HK-2 (cell line): Measurements from ENCODE around the gene RNF150.

Experiments
- DNase-seq: peaks from one replicate; pipeline ENCODE4 v3.0.0-alpha.2; 2018; ENCODE audit not compliant: unreplicated experiment

RNF150 gene

DNA sequence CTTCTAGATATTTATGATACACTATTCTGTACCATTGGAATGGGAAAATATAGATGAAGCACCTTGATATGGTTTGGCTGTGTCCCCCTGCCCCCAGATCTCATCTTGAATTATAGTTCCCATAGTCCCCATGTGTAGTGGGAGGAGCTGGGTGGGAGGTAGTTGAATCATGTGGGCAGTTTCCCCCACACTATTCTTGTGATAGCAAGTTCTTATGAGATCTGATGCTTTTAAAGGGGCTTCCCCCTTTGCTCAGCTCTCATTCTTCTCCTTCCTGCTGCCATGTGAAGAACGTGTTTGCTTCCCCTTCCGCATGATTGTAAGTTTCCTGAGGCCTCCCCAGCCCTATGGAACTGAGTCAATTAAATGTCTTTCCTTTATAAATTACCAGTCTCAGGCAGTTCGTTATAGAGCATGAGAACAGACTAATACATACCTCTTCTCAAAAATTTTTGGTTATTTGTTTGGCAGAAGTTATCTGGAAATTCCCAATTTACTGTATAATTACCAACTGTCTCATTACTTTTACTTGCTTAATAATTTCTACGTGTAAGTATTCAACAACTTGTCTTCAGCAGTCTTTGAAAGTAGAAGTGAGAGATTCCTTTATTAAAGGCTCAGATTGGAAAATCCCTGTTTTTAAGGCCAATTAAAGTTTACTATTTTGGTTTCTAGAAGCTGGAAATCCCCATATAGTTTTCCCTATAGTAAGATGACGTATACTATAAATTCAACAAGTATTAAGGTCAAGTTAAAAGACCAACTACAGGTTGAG lies 152.7 kb downstream of the RNF150 start:
- DNase-seq, result no peak

DNA sequence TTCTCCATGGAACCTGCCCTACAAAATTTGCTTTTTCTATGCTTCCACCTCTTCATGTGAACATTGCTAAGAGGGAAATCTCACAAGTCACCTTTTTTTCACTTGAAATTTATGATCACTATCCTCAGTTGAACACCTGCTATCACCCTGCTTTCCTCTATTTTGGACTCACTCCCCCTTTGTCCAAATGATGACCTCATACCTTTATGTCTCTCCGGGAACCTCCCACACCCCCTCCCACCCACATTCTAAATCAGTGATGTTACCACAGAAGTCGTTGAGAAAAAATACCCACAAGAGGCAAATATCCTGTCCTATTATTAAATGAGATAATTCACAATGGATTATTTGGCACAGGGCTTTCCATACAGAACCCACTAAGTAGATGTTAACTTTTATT lies 156.5 kb downstream of the RNF150 start:
- no peak for DNase-seq

DNA sequence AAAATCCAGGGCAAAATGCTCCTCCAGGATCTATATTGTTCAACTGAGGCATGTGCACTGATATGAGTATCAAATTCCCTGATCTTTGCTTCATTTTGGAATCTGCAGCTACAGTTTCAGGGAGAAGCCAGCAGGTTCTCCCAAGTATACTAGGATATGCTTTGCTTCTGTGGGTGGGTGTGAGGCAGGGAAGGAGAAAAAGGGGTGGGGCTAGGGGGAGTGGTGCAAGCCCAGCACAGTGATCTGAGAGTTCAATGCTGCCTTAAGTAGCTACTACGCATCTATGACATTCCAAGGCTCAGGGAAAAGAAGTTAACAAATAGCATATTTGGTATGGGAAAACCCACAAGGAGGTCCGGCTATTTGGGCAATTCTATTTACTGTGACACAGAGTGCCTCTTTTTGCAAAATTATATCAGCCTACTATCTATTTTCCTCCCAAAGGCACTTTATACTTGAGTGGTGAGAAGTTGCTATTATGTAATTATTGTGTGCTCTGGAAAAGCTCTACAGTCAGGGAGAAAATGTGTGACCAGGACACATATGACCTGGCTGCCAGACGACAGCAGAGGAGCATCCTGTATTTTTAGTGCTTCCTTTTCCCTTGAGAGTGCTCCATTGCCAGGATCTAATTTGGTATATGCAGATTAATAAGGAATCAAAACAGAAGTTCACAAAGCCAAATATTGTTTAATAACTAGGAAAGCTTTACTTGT lies 162.0 kb downstream of the RNF150 start:
- no peak for DNase-seq

DNA sequence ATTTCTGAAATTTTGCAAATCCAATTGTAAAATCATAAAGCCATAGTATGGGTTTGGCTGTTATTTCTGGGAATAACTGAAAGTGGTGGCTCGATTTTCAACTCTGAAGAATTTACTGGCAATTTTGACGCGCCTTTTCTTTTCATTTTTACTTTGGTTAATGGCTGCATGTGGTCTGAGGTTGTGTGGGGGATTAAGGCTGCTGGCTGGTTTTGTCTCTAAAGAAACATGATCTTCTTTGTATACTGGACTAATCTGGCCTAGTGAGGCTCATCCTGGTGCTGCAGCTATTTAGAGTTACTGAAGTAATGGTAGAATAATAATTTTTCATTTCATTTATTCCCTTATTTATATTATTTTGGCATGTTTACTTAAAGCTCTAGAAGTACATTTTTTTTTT lies 164.0 kb downstream of the RNF150 start:
- no peak for DNase-seq

DNA sequence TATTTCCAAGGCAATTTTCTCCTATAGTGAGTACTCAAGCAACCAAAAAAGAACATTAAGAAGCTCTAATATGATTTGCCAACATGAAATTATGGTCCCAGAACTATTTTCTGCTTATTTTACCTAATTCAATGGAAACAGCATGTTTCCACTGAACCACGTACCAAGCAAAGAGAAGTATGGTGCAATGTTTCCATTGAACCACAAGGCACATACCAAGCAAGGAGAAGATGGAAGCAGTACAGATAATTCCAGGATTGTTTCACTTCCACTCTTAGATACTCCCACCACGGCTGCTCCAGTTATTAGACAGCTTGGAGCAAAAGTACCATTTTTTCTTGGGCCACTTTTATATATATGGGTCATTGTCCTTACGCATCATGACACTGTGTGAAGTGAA lies 164.9 kb downstream of the RNF150 start:
- DNase-seq, result no peak

DNA sequence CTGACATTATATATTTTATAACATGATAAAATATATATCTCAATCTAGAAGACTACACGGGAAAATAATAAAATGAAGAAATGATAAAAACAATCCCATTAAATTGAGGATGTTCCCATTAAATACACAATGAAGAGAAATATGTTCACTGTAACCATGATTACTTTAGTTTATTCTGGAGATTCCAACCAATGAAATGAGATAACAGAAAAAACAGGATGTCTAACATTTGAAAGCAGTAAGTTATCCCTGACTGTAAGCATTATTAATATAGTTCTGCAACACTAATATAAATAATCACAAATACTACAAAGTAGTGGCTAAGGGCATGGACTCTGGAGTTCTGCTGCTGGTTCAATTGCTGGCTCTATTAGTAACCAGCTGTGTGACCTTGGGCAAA lies 169.4 kb downstream of the RNF150 start:
- DNase-seq, result no peak

DNA sequence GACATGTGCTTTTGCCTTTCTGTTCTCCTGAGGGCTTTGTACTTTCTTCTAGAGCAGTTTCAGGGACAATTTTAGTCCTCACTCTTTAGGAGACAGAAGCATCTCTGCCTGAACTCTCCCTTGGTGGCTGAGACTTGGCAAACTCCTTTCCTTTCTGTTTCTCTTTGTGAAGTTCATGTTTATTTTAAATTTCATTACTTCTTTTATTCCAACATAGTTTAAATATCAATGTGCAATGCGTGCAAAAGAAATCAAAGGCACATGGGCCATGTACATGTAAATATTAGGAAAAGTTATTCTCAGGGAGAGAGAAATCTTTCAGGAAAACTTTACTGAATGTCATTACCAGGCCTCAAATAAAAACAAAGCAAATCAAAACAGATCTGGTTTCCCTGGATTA lies 177.6 kb downstream of the RNF150 start:
- no peak for DNase-seq

DNA sequence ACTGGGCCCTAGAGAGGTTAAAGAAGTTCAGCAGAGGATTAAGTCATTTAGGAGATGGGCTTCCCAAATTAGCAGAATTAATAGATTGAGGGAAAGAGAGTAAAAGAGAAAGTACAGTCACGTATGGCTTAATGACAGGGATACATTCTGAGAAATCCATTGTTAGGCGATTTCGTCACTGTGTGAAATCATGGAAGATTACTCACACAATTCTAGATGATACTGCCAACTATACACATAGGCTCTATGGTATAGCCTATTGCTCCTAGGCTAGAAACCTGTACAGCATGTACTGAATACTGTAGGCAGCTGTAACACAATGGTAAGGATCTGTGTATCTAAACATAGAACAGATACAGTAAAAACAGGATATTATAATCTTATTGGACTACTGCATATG lies 180.6 kb downstream of the RNF150 start:
- no peak for DNase-seq

DNA sequence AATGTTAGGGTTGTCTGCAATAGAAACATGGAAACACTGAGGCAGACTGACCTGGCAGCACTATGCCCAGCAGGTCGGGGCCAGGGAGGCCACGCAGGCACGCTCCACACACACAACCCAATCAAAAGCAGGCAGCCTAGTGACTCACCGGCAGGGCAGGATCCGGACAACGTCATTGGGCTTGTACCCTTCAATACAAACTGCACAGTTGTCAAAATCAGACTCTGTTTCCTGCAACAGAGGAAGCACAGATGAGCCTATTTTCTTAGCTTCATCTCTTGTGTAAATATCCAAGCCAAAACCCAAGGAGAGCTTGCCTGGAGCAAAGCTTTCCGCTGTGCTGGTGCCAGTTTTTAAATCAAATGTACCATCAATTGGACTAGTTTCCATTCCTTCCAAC lies 185.8 kb downstream of the RNF150 start:
- no peak for DNase-seq

DNA sequence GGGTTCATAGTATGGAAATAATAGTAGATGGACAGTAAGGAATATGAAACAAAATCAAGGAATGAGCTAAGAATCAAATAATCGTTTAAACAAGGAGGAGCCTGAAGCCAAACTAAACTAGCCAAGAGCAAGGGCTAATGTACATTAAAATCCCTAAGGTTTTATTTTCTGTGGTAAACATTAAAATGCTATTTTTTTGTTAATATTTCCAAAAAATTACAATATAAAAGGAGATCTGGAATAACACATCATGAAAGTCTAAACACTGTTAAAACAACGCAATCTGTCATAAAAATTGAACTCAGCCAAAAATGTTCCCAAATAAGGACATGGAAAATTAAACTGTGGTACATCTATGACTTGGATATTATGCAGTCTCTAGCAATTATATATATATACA lies 188.2 kb downstream of the RNF150 start:
- no peak for DNase-seq

DNA sequence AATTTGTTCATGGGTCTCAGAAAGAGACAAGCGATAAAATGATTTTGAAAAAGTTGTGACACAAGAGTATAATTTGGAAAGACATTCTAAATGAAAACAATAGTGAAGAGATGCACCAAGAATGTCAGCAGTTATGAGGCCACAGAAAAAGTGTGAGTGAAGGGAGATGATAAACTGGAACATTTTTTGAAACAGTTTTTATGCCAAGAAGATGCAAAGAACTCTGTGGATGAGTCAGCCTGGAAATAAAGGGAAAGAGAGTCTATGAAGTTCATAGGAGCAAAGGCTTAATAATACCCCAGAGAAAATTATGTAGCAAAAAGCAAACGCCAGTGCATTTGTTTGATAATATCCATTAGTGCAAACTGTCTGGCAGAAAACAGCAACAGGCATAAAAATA lies 188.7 kb downstream of the RNF150 start:
- no peak for DNase-seq

DNA sequence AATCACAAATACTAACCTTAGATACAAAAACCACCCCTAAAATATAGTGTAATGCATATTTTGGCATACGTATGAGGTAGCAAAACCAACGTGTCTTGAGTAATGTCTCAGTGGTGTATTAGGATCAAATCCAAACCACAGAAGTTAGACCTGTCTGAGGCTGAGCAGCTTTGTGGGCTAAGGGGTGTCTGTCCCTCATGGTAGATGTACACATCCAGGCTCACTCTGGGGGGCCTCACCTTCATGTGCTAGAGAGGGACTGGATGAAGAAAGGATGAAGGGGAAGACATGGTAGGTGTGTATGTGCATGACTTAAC lies 189.1 kb downstream of the RNF150 start:
- DNase-seq, result no peak

DNA sequence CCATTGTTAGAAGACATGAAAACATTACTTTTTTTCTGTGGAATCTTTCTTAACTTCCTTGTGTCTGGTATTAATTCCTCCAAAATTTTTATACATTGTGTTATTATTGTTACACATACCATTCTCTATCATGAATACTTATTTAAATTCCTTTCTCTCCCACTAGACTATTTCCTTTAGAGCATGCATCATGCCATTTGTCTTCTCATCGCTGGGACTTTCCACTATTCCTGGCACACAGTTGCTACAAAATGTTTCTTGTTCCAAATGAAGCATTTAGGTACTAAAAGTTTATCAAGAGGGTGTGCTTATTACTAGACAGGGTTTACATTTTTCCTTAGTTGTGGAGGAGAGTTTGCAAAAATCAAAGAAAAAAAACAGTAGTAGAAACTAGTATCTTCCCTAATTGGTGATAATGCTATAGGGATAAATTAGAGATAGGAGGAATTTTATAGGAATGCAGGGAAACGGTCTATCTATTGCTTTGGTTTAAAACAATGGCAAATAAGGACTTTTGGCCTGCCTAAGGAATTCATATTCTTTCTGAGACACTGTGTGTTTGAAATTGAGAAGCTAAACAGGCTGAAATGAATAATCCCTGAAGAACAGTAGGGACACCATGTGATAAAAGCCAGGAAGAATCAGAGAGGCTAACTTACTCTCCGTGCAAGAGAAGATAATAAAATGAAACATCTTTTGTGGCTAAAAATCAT lies 189.6 kb downstream of the RNF150 start:
- no peak for DNase-seq

DNA sequence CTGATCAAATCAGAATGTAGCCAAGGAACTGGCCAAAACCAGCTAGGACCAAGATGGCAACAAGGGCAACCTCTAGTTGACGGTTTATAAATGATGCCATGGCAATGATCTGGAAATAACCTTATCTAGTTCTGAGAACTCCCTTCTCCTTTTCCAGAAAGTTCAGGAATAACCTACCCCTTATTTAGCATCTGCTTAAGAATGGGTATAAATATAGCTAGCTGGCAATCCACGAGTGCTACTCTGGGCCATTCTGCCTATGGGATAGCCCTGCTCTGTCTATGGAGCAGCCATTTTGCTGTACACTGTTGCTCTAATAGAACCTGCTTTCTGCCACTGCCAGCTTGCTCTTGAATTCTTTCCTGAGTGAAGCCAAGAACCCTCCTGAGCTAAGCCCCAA lies 192.7 kb downstream of the RNF150 start:
- DNase-seq, result no peak

DNA sequence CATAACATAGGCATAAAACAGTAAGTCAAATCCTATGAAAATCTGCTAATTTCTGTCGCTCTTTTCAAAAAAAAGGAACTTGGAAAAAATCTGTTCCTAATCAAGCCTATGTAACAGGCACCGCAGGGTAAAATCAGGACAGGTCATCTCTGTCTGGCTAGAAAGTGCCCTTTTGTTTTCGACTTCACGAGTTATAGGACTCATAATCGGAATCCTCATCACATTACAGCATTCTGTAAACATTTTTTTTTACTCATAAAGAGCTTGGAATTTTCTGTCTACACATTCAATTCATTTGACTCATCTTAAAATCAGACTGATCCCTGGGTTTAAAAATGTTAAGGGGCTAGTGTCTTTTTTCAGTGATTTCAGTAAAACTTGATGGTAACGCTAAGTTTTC lies 195.4 kb downstream of the RNF150 start:
- no peak for DNase-seq

DNA sequence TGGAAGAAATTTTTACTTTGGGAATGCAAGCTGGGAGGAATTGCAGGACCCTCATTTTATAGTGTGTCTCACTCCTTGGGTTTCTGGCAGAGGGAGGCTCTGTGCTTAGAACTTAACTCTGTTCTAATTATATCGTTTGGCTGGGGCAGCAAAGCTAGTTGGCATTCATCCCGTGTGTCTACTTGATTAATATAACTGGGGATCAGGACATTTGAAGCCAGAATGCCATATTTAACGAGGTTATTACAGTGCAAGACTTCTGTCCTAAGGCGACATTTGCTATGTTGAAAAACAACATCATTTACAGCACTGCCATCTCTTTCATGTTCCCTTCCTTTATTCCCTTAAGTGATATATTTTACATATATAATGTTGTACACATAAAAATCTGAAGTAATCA lies 198.0 kb downstream of the RNF150 start:
- no peak for DNase-seq

DNA sequence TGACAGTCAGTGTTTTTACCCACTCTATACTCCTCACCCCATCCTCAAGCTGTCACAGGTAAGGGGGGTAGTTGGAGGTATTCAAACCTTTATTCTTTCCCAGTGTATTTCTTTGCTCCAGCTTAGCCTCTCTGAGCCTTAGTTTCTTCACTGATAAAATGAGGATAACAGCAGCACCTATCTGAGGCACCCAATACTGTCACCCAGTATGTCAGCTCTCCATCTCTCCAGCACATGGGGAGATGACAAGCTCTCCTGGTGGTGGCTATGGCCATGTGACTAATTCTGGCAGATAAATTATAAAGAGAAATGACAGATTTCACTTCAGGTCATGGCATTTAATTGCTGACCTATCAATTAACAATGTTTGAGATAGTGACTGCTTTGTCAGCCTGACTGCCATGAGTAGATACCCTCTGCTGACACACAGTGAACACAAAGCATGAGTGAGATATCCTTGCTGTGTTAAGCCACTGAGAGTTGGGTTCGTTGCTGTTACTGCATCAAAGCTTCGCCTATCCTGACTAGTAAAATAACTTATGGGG lies 200.7 kb downstream of the RNF150 start:
- no peak for DNase-seq

DNA sequence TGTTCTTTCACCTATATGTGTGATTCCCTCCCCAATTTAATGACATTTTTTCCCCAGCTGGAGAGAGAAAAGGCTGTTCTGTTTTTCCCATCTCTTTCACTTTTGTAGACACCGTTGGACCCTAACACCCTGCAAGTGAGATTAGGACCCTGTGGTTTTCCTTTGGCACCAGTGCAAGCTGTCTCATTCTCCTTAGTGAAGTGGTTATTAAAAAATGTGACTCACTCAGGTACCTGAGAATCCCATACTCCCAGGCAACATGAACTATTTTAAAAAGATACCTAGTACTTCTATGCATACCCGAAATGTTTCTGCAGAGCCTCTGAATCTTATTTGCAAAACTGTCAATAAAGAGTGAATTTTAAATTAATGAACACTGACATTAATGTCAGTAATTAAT lies 201.4 kb downstream of the RNF150 start:
- no peak for DNase-seq

DNA sequence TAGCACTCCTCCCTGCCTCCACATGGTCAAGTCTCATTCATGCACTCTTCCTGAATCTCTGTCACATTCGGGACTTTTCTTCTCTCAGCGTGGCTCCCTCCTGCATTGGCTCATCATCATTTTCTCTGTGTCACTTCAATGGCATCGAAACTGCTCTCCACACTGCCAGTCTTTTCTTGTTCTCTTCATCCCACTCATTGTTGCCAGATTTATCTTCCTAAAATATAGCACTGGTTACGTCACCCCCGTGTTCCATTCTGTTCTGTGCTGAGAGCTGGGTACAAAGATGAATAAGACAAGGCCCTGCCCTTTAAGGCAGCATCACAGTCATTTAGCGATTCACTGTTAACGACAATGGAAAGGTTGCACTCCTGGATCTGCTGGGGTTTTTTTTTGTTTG lies 202.7 kb downstream of the RNF150 start:
- no peak for DNase-seq

DNA sequence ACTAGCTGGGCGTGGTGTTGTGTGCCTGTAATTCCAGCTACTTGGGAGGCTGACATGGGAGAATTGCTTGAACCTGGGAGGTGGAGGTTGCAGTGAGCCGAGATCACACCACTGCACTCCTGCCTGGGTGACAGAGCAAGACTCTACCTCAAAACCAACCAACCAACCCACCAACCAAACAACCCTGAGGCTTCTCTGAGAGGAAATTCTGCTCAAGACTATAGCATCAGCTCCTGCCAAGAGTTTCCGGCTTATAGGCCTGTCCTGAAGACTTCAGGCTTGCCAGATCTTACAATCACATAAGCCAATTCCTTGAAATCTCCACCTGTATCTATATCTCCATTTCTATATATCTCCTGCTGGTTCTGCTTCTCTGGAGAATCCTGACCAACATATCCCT lies 203.3 kb downstream of the RNF150 start:
- no peak for DNase-seq

DNA sequence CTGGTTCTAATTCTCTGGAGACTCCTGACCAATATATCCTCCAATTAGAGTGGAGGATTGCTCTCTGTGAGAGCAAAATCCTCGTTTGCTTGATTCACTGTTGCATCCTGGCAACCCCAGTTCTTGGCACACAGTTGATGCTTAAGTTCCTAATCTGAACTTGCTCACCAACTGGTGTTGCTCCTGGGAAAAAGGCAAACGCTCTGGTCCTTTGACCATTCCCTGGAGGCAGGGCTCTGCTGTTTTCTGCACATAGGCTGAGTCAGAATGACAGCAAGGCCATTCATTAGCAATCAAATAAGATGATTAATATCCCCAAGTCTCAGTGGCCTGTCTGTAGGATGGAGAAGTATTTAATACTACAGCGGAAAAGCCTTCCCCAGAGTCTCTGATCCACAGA lies 204.4 kb downstream of the RNF150 start:
- DNase-seq, result no peak

DNA sequence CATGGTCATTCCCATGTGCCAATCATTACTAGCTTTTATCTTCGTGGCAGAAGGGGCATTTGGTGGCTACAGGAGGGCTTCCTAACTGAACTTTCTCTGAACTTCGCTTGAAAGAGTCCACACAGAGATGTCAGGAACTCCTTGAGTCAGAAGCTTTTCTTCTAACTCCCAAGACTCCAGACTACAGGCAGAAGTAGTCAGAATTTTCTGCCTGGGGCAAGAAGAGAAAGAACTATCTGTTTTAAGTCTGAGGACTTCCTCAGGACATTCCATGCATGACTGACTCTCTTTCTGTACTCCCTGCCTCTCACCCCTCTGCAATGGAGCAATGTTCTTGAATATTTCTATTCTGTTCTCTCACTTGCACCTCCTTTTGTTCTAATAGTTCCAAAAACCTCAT lies 206.6 kb downstream of the RNF150 start:
- no peak for DNase-seq

DNA sequence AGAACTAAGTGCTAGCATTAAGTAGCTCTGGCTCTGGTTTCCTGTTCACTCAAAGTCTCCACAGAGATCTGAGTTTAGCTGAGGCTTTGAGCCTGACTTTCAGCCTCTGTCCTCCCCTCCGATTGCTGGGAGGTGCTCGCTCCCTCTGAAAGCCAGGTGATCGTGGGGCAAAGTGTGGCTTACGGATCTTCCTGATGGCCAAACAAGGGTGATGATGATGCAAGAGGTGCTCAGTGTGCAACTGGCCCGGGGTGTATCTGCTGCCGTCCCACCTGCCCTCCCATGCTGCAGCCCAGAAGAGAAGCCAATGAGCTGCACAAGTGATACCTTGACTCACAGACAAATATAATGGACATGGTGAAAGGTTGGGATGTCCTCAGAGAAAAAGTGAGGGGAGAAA lies 207.9 kb downstream of the RNF150 start:
- no peak for DNase-seq
